ACC112 (cell line): ENCODE measurements around the gene ABCC4.

Source experiments
- H2AFZ ChIP-seq: fragments of 200-600 bp; sonication (generic); one replicate; pipeline ENCODE4 v1.6.0; 2017; ENCODE audit warnings: antibody characterized with exemption, low read length; ENCODE audit not compliant: unreplicated experiment
- H3K27ac ChIP-seq: fragments of 200-600 bp; sonication (generic); 2 replicates; pipeline ENCODE4 v1.5.1; 2014; ENCODE audit warnings: low read depth, mild to moderate bottlenecking, antibody characterized with exemption, low read length, moderate library complexity
- H3K27me3 ChIP-seq: fragments of 200-600 bp; sonication (generic); 2 replicates; pipeline ENCODE4 v1.6.1; 2014; ENCODE audit warnings: mild to moderate bottlenecking, antibody characterized with exemption, low read length, moderate library complexity, mixed read lengths; ENCODE audit not compliant: insufficient read depth
- H3K36me3 ChIP-seq: fragments of 200-600 bp; sonication (generic); 2 replicates; pipeline ENCODE4 v1.6.1; 2016; ENCODE audit warnings: mild to moderate bottlenecking, antibody characterized with exemption, low read length, moderate library complexity, mixed read lengths; ENCODE audit not compliant: insufficient read depth
- H3K4me1 ChIP-seq: fragments of 200-600 bp; sonication (generic); one replicate; pipeline ENCODE4 v1.6.1; 2016; ENCODE audit warnings: low read length, mixed read lengths; ENCODE audit not compliant: insufficient read depth, unreplicated experiment, control insufficient read depth
- H3K4me3 ChIP-seq: fragments of 200-600 bp; sonication (generic); 2 replicates; pipeline ENCODE4 v1.5.1; 2014; ENCODE audit warnings: mild to moderate bottlenecking, low read depth, low read length
- H3K79me2 ChIP-seq: fragments of 200-600 bp; sonication (generic); one replicate; pipeline ENCODE4 v1.6.0; 2016; ENCODE audit warnings: low read length; ENCODE audit not compliant: control insufficient read depth, unreplicated experiment, insufficient read depth

Gene ABCC4

DNA sequence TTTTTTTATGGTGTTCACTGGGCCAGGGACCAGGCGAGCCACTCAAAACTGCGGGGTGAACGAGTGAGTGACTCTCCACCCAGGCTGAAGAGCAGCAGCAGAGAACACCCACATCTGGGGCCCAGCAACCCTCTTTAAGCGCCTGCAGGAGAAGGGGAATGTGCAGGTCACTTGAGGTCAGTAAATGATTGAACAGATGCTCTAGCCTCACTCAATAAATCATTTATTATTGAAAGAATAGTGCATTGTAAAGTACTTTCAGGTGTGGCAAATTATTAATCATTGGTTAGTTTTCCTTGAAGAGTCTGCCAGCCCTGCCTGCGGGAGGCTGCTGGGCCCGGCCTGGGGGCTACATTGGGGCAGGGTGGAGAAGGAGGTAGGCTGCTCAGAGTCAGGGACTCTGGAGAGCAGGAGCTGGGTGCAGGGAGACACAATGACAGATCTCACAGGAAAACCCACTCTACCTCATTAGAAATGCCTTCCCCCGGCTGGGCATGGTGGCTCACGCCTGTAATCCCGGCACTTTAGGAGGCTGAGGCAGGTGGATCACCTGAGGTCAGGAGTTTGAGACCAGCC is 42.5 kb downstream of the ABCC4 start:
- no peak overlapping the region for H3K4me3 ChIP-seq
- H3K4me1 ChIP-seq = peaks cover 26% of the 10 kb centered on the region
- H3K79me2 ChIP-seq = peaks cover 6% of the 10 kb centered on the region
- no peak overlapping the region for H2AFZ ChIP-seq
- no peak overlapping the region for H3K27ac ChIP-seq
- H3K36me3 ChIP-seq = no peaks in the 10 kb centered on the region
- H3K27me3 ChIP-seq = no peaks in the 10 kb centered on the region

DNA sequence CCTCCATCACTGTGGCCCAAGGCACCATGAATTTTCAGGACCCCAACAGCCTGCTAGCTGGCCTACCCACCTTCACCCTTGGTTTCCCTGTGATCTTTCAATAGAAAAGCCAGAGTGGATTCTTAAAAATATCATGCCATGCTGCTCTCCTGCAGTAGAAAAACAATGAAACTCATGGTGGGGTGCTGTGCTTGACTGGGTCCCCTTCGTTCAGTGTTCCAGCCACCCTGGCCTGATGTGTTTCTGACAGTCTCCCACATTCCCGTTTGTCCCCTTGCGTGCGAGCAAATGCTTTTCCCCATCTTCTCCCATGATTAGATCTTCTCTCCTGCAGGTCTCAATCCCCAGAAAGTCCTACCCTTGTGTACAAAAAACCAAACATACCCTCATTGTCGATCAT is 43.2 kb downstream of the ABCC4 start:
- no peak overlapping the region for H2AFZ ChIP-seq
- peaks cover 7% of the 10 kb centered on the region for H3K79me2 ChIP-seq
- no peaks in the 10 kb centered on the region for H3K27me3 ChIP-seq
- no peaks in the 10 kb centered on the region for H3K36me3 ChIP-seq
- H3K4me3 ChIP-seq = no peak overlapping the region
- no peak overlapping the region for H3K27ac ChIP-seq
- peaks cover 27% of the 10 kb centered on the region for H3K4me1 ChIP-seq

DNA sequence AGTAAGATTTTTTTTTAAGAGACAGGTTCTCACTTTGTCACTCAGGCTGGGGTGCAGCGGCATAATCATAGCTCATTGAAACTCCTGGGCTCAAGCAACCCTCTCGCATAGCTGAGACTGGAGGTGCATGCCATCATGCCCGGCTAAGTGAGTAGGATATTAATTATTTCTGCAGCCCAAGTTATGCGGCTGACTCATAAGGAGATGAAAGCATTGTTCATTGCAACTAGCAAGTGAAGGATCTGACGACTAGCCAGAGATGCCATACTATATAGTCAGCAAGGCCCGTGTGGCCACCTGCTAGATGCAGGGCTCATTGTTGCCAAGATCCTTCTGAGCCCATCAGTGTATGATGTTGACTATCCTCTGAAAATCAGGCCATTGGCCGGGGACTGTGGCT is 45.2 kb downstream of the ABCC4 start:
- no peak overlapping the region for H2AFZ ChIP-seq
- peaks cover 27% of the 10 kb centered on the region for H3K4me1 ChIP-seq
- peaks cover 7% of the 10 kb centered on the region for H3K79me2 ChIP-seq
- H3K27me3 ChIP-seq = no peaks in the 10 kb centered on the region
- H3K36me3 ChIP-seq = no peaks in the 10 kb centered on the region
- no peak overlapping the region for H3K27ac ChIP-seq
- H3K4me3 ChIP-seq = no peak overlapping the region

DNA sequence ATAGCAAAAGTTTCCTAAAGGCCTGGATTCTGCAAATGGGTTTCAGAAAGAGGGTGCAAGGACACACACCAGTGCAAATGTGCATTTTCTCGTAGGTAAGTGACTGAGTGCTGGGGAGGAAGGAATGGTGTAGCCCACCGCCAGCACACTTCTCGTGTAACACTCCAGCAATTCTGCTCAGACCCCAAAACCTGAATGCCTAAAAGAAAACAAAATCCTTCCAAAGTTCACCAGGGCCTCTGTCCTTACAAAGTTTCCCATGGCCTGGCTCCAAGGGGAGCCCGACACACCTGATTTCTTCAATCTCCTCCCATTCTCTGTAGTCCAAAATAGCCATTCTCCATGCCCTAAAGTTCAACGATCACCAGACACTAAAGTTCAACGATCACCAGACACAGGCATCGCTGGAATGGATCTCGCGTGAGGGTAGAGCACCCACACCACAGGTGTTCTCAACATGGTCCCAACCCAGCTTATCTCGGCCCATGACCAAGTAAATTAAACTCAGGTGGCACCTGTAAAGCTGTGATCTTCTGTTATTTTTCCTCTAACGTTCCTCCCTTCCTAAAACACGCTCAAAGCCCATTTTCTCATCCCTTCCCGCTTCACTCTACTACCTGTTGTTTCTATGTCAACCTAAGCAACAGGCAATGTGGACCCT is 46.0 kb downstream of the ABCC4 start:
- Histone ChIP-seq H3K4me1 (peaks cover 27% of the 10 kb centered on the region), H3K27ac (no peak overlapping the region), H3K4me3 (no peak overlapping the region), H3K36me3 (no peaks in the 10 kb centered on the region), H3K79me2 (peaks cover 7% of the 10 kb centered on the region), H3K27me3 (no peaks in the 10 kb centered on the region), H2AFZ (no peak overlapping the region)

DNA sequence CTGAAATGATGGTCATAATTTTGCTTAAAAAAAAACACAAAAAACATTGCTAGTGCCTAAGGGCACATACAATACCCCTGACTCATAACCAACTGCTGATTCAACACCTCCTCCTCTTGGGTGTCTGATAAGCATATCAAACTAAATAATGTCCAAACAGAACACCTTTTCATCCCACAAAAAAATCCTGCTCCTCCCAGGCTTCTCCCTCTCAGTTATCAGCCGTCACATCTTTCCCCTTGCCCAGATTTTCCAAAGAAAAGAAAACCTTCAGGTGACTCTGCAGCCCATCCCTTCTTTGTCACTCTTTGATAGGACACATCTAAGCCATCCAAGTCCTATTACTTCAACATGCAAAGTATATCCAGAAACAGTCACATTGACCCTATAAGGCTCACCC is 46.9 kb downstream of the ABCC4 start:
- peaks cover 27% of the 10 kb centered on the region for H3K4me1 ChIP-seq
- H2AFZ ChIP-seq = no peak overlapping the region
- H3K4me3 ChIP-seq = no peak overlapping the region
- peaks cover 7% of the 10 kb centered on the region for H3K79me2 ChIP-seq
- H3K36me3 ChIP-seq = no peaks in the 10 kb centered on the region
- no peaks in the 10 kb centered on the region for H3K27me3 ChIP-seq
- H3K27ac ChIP-seq = no peak overlapping the region

DNA sequence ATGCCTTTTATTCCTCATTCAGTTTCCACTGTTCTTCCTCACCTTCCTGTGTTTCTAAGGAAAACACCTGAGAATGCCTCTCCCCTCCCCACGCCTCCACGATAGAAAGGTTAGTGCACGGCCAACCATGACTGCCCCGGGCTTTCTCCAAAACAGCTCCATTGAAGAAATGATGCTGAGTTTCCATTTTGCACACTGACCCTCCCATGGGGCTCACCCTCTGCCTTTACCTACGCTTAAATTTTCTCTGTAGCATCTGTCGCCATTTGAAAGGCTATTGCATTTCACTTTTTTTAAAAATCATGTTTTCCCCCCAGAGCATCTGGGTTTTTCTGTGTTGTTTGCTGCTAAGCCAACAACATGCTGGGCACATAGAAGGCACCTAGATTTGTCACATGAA is 48.2 kb downstream of the ABCC4 start:
- no peak overlapping the region for H2AFZ ChIP-seq
- H3K36me3 ChIP-seq = no peaks in the 10 kb centered on the region
- H3K4me3 ChIP-seq = no peak overlapping the region
- H3K4me1 ChIP-seq = peaks cover 27% of the 10 kb centered on the region
- H3K79me2 ChIP-seq = peaks cover 7% of the 10 kb centered on the region
- no peak overlapping the region for H3K27ac ChIP-seq
- H3K27me3 ChIP-seq = no peaks in the 10 kb centered on the region

DNA sequence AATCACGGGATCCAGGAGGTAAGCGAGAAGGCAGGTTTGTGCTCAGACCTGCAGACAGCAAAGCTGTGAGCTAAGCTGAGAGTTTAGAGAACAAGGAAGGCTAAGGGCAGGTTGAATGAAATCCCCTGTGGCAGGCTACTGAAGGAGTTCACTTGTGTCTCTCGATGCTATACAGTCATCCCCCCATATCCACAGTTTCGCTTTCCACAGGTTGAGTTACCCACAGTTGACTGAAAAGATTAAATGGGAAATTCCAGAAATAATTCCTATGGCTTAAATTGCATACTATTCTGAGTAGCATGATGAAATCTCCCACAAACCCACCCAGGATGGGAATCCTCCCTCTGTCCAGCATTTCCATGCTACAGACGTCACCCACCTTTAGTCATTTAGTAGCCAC is 49.6 kb downstream of the ABCC4 start:
- Histone ChIP-seq H3K27ac (no peak overlapping the region), H3K4me3 (no peak overlapping the region), H3K27me3 (no peaks in the 10 kb centered on the region), H3K79me2 (peaks cover 7% of the 10 kb centered on the region), H3K4me1 (peaks cover 27% of the 10 kb centered on the region), H2AFZ (no peak overlapping the region), H3K36me3 (no peaks in the 10 kb centered on the region)

DNA sequence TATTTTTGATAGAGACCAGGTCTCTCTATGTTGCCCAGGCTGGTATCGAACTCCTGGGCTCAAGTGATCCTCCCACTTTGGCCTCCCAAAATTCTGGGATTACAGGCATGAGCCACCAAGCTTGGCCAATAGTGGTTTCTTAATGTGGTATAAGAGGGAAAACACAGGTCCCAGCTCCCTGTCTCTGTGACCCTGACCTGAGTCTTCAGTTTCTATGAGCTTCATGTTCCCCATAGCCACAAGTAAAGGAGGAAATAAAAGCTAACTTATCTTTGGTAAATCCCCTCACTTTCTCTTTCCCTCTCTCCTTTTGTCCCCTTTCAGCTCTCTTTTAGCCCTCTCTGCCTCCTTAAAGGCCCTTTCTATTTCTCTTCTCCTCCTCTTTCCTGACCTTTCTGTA is 50.3 kb downstream of the ABCC4 start:
- H3K27ac ChIP-seq = no peak overlapping the region

DNA sequence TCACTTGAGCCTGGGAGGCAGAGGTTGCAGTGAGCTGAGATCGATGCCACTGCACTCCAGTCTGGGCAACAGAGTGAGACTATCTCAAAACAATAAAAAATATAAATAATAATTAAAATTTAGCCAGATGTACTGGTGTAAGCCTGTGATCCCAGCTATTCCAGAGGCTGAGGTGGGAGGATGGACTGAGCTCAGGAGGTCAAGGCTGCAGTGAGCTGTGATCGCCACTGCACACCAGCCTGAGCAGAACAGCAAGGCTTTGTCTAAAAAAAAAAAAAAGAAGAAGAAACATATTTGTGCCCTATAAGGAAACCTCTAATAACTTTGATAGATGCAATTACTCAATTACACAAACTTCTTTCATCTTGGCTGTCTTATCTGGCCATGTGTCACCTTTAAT is 52.3 kb downstream of the ABCC4 start:
- Histone ChIP-seq H3K36me3 (no peaks in the 10 kb centered on the region), H3K4me3 (no peak overlapping the region), H3K79me2 (peaks cover 3% of the 10 kb centered on the region), H3K4me1 (peaks cover 4% of the 10 kb centered on the region), H2AFZ (no peak overlapping the region), H3K27me3 (no peaks in the 10 kb centered on the region), H3K27ac (no peak overlapping the region)

More for the DNA sequence above, 50.3 kb downstream of the ABCC4 start:
- H3K27me3 ChIP-seq = no peaks in the 10 kb centered on the region
- H2AFZ ChIP-seq = no peak overlapping the region
- H3K4me1 ChIP-seq = peaks cover 22% of the 10 kb centered on the region
- H3K4me3 ChIP-seq = no peak overlapping the region
- peaks cover 7% of the 10 kb centered on the region for H3K79me2 ChIP-seq
- H3K36me3 ChIP-seq = no peaks in the 10 kb centered on the region

DNA sequence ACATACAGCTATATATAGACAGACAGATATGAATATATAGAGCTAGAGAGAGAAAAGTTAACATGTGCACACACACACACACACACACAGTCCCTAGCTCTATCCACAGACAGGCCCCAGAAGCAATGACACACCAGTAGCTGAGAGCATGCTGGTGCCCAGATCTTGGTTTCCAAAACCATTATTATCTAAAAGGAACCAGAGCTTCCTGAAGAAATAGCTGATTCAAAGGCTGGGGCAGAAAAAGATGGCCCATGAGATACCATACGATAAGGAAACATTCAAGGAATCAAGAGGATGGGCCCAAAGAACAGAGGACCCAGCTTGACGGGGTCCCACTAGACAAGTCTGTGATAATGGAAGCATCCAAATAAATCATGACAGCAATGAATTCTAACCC is 53.4 kb downstream of the ABCC4 start:
- H2AFZ ChIP-seq = no peak overlapping the region
- no peak overlapping the region for H3K4me3 ChIP-seq
- no peaks in the 10 kb centered on the region for H3K36me3 ChIP-seq
- H3K4me1 ChIP-seq = no peaks in the 10 kb centered on the region
- H3K79me2 ChIP-seq = no peaks in the 10 kb centered on the region
- H3K27me3 ChIP-seq = no peaks in the 10 kb centered on the region
- no peak overlapping the region for H3K27ac ChIP-seq

DNA sequence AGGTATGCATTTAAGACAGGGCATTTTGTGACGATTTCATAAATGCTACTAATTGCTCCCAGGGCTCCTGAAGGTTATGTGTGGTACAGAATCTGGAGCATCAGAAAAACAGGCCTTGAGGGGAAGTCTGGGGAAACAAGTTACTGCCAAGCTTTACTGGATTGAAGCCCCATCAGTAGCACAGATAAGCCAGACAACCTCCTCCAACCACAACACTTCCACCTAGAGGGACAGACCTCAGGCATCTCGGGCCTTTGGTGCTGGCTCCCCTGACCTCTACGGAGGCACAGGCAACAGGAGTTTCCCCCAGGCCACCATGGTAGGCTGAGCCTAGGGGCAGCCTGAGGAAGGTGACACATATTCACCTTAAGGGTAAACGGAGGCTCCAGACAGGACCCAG is 54.1 kb downstream of the ABCC4 start:
- Histone ChIP-seq H3K79me2 (no peaks in the 10 kb centered on the region), H3K27me3 (no peaks in the 10 kb centered on the region), H3K27ac (no peak overlapping the region), H3K4me3 (no peak overlapping the region), H3K36me3 (no peaks in the 10 kb centered on the region), H2AFZ (no peak overlapping the region), H3K4me1 (no peaks in the 10 kb centered on the region)
